A549 treated with GW870086 at 1 μM for 4 hours (cell line): ENCODE measurements around the gene PTGFR. TPM values are rescaled to one million over a fixed set of nuclear protein-coding genes. Genes with fewer than 3 reads are reported as not detected.

ENCODE experiments used
- total RNA-seq: library from RNA; stranded (reverse); fragments of 200-300 nt; extraction: Qiagen RNA extraction; gene quantifications from 5 replicates; pipeline ENCODE4 v1.2.3, GENCODE V29; 2022; ENCODE audit warnings: low read depth

Gene PTGFR
- not detected in 5 replicates for total RNA-seq

DNA sequence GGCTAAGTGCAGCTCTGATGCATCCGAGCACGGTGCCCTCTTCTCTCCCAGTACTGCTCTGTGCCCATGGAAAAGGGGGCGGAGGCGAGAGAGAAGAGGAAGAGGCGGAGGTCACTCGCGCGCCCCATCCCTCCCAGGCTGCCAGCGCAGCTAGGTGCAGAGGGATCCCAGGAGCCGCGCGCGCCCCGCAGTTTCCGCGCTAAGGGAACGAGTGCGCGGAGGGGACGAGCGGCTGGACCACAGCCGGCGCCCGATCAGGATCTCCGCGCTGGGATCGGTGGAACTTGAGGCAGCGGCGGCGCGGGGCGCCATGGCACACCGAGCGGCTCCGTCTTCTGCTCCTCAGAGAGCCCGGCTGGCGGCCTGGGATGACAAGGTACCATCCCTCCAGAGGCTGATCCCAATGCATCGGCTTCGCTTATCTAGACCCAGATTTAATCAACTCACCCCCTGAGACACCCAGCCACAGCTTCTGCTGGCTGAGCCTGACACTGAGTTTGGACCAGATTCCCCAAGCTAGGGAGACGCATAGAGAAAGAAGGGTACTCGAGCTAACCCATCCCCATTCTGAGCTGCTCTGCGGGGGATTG lies at the start of gene PTGFR:
PTGFR (plus strand) TSS at position 114 of the 590 bp plus-strand sequence. CDS start 1,770 bp downstream, outside the sequence.

Other genes with a start within 250 kb of the PTGFR start
- 0.22 TPM in 2 of 5 replicates, not detected in the others for gene IFI44L, start 129.5 kb downstream of the PTGFR start, total RNA-seq
- gene IFI44, start 158.9 kb downstream of the PTGFR start, total RNA-seq = 0.28 to 1.2 TPM (median 0.69 TPM) in 5 replicates